Hypothalamus (tissue), 51 donors: ENCODE measurements around the gene PIK3R4.

Experiments
- DNase-seq, 51 donors: peaks; one replicate each; lab custom pipeline; 2025; lab: John Stamatoyannopoulos, UW

Gene PIK3R4

DNA sequence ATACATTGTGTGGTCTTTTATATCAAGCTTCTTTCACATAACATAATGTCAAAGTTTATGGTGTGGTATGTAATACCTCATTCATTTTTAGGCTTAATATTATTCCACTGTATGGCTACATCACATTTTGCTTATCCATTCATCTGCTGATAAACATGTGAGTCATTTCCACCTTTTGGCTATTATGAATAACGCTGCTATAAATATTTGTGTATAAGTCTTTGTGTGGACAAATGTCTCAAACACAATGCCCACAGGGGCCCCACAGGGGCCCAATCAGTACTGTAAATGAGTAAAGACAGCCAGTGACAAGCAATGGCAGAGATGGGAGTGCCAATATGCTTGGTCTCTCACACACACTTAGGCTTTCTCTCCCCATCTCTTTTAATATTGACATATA, 54.2 kb downstream of the PIK3R4 start:
- no peak for DNase-seq

DNA sequence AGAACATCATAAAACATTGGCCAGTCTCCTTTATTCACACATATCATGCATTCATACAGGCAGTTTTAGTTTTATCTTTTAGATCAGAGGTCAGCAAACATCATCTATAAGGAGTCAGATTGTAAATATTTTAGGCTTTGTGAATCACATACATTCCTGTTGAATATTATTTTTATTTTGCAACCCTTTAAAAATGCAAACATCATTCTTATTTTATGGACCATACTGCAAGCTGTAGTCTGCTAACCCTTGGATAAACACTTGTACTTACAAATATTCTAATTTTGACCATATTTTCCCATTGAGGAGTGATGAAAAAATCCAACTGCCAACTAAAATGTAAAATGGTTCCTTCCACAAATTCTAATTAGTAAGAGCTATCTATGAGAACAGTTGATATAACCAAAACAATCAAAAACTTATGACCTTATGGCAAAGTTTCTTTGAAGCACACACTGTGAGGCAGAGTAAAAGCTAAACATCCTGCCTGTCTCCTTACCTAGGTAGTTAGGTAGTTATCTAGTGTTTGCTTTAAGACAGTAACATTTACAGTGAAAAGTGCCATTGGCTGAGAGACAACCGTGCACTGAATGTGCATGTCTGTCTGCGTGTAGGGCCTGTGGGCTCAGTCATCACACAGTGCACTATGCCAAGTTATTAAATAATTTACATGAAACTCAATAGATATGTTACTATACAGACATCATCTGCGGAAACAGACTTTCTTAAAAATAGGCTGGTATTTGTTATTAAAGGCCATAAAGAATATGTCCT, 57.7 kb downstream of the PIK3R4 start:
- no peak for DNase-seq

DNA sequence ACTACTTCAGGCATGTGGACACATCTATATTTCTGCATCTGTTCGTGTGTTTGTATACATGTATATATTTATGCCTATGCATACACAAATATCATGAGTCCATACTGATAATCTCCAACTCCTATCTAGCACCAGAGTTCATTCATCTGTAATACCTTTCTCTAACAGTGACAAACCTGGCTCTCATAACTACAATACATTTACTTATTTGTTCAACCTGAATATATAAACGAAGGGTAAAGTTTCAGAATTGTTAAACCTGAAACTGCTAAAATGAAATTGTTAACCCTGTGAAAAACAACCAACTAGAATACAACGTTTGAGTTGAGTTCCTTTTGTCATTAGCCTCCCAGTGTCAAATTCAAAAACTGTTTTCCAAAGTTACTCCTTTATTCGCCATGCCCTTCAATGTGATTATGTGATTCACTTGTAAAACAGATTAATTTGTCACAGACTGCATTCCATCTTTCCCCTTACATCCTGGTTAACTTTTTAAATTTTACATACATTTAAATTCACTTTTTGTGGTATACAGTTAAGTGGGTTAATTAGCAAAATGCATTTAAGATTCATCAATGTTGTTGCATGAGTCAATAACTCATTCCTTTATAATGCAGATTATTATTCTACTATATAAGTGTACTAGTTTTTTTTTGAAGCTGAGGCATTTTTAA, 58.5 kb downstream of the PIK3R4 start:
- no peak for DNase-seq

DNA sequence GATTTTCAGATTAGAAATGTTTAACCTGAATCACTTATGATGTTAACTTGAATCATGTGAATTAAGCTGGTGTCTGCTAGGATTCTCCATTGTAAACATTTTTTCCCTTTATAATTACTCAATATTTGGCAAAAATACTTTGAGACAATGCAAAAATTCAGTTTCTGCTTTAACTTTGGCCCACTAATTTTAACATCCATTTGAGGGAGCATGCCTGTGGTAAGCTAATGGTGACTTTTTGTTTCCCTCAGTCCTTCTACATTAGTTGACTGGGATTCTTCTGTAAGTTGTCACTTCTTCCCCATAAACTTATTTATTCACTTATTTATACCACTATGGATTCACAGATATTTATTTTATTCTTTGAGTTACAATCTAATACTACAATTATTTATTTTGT, 59.3 kb downstream of the PIK3R4 start:
- DNase-seq, result no peak

DNA sequence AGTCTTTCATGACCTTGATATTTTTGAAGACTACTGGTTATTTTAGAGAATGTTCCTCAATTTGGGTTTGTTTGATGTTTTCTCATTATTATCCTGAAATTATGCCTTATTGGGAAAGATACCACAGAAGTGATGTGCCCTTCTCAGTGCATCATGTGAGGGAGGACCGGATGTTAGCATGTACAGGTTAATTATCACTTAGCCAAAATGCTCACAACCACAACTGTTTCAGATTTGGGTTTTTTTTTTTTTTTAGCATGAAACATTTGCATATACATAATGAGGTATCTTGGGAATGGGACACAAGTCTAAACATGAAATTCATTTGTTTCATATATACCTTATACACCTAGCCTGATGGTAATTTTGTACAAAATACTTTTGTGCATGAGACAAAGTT, 59.8 kb downstream of the PIK3R4 start:
- DNase-seq, result no peak

DNA sequence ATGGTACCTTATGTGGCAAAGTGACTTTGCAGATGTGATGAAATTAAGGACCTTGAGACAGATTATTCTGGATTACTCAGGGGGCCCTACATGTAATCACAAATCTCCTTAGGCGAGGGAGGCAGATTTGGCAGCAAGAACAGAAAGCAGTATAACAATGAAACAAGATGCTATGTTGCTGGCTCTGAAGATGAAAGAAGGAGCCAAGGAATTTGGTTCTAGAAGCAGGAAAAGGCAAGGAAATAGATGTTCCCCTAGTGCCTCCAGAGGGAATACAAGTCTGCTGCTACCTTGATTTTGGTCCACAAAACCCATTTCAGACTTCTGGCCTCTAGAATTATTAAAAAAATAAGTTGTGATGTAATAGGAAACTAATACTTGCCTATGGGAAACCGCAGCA, 64.5 kb downstream of the PIK3R4 start:
- no peak for DNase-seq

DNA sequence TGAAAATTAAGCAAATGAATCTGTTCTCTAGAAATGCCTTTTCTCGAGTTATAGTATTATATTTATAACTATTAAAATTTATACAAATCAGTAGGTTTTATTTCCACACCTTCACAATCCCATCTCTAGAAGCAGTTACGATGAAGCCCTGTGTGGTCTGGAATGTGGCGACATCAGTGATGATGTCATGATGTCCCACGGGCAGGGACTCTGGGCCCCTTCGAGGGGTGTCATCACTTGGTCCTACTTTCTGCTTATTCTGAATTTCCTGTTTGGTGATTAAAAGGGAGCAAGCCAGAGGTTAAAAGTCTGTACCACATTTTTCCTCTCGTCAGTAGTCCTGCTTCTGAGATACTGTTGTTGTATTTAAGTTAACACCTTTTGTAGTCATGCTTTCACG, 67.4 kb downstream of the PIK3R4 start:
- DNase-seq, result no peak

DNA sequence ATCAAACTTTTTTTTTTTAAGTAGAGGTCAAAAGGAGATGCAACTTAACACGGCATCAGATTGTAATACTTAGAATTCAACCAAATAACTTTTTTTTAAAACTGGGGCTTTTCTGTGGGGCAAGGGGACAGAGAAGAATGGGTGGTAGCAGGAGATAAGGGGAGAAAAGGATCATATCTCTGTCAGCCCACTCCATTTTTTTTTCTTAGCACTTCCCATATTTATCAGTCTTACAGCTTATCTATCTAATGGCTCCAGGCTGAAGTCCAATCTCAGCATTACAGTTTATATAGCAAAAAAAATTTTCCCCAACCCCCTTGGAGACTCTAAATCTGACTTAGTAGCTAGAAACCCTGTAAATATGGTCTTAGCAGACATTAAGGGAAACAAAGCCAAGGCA, 69.3 kb downstream of the PIK3R4 start:
- no peak for DNase-seq

DNA sequence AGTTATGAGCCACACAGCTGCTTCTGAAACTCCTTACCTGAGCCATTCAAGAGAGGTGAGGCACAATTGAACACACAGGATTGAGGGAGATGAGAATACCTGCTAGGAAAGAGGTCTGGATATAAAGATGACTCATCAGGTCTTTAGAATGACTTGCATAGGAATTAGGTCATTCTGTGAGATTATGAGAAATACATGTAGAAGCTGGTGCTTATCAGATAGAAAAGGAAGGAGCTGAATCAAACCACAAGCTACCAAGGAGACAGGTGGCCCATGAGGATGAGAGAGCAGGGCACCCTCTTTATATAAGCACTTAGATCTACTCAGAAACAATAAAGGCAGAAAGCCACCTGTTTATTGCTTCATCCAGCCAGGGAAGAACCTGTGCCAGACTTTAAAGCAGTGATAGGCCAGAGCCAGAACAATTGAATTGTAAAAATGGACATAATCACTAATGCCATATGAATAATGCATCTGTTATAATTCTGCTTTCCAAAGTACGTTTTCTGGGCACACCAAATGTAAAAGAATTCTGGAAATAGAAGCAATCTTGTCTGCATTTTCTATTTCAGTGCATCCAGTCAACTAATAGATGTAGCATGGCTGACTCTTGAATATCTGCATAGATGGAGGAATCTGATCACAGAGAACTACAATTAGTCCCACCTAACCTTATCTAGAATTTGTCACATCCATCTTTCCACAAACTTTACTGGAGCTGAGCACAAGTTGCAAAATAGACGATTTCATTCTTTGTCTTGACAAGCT, 74.9 kb downstream of the PIK3R4 start:
- no peak for DNase-seq

DNA sequence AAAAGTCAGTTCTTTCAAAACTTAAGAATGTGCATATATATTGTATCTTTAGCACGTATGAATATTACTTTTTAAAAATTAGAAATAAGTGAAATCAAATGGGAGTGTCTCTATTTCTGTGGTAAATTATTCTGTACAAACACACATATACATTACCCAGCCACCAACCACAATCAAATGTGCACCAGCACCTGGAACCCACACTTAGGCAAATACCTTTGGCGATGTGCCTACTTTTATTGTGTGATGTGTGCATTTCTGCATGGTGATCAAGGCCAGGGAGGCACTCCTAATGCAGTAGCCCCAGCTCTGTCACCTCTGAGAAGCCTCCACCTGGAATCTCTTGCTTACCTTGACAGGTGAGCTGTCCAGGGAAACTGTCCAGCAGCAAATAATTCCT, 76.9 kb downstream of the PIK3R4 start:
- no peak for DNase-seq

DNA sequence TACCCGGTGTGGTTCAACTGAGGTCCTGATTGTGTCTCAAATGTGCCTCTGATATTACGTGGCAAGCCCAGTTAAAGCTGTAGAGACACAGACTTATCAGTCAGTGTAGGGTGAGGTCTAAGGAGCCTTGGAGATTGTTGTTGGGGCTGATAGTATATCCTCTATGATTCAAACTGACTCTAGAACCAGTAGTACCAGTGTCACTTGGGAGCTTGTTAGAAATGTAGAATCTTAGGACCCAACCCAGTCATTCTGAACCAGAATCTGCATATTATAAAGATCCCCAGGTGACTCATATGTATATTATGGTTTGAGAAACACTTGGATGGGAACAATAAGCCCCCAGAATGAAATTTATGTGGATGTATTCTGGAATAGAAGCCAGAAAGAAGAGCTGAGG, 83.5 kb downstream of the PIK3R4 start:
- no peak for DNase-seq

DNA sequence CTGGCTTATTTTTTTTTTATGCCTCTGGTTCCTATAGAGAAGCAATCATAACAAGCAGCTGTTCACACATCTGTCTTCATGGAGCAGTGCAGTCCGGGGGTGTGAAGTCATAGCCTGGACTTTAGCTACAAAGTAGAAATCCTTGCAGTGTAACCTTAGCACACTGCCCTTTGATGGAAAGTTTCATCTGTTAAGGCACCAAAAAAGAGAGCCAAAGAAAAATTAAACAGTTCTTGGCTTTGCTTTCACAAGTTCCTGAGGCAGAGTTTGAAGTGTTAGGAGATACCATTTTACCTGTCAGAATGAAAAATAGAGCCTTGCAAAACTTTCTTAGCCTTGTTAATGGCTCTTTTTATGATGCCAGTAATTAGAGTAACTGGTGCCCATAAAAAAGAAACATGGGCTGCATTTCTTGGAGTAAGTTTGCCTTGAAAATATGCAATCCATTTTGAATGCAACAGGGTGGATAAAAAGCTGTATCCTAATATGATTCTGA, 84.1 kb downstream of the PIK3R4 start:
- no peak for DNase-seq

DNA sequence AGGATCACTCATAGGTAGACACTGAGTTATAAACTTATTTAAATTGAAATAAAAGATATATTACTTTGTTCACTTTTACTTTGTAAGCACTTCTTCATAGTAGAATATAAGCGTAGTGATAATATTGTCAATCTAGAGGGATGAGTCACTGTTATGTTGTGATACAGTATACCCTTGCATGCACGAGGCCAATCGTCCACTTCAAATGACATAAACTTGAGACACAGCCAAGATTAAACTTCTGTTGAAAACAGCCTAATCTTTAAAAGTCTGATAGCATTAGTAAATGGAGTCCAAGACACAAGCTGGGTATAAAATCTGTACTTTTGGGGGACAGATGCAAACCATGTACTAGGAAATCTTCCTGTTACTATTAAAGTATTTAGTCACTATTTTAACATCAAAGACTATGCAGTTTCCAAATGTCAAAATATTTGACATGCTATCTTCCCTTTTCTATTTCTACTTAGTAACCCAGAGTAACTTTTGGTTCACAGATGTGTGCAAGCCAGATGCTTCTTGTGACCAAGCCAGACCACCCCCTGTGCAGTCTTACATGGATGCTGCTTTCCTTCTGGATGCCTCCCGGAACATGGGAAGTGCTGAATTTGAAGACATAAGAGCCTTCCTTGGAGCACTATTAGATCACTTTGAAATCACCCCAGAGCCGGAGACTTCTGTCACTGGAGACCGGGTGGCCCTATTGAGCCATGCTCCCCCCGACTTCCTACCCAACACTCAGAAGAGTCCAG, 85.3 kb downstream of the PIK3R4 start:
- no peak for DNase-seq

DNA sequence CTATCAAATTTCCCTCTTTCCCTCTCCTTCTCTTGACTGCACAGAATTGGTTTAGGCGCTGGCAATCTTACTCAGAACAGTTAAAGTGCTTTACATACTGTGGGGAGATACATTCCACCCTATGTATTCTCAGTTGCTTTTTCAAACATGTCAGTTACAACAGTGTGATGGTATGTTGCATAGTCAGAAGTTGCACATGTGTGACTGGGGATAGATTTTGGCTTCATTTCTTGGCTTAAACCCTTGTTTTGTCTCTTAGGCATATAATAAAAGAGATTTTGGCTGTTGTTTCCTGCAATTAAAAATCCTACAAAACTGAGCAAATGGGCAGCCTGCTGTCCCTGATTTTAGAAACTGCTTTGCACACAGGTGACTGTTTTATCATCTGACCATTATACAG, 86.7 kb downstream of the PIK3R4 start:
- no peak for DNase-seq

DNA sequence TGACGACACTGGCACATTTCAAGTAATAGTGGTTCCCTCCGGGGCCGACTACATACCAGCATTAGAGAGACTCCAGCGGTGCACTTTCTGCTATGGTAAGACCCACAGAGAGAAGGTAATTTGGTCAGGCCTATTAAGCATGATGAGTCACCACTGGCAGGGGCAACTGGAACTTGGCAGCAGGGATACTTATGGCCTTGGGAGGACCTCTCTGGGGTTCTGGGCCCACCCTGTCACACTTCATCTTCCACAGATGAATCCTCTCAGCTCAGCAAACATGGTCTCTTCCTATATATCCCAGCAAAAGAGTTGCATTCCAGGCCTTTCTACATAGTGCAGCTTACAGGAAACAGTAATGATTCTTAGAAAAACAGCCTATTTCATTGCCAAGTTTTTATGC, 88.0 kb downstream of the PIK3R4 start:
- DNase-seq, result no peak

DNA sequence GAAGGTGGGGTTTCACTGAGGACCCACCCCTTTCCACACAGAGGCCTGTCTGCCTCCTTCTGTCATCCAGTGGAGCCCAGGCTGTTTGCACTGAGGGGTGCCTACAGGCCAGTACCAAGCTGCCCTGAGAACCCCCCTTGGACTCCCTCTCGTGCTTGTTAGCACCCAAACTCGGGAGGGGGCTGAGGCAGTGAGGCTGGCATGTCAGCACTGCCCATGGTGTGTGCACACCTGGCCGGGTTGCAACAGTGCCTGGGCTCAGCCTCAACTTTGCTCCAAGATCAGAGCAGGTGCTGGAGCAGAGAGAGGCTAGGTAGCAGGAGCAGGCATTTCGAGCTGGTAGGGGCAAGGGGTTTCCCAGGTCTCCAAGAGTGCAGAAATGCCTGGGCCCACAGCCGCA, 90.0 kb downstream of the PIK3R4 start:
- DNase-seq, result no peak

DNA sequence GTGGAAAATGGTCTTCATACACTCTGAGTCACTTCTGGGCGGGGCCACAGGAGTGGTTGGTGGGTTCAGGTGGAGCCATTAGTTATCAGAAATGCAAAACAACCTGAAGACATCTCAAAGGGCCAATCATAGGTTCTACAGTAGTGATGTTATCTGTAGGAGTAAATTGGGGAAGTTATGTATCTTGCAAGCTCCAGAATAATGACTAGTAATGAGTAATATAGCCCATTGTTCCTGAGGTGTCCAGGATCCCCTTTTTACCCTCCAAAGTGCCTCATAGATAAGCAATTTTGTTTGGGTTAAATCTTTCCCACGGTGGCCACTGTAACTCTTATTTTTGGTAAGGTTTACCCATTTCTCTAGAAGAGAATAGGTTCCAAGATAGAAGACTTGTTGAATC, 91.7 kb downstream of the PIK3R4 start:
- no peak for DNase-seq

DNA sequence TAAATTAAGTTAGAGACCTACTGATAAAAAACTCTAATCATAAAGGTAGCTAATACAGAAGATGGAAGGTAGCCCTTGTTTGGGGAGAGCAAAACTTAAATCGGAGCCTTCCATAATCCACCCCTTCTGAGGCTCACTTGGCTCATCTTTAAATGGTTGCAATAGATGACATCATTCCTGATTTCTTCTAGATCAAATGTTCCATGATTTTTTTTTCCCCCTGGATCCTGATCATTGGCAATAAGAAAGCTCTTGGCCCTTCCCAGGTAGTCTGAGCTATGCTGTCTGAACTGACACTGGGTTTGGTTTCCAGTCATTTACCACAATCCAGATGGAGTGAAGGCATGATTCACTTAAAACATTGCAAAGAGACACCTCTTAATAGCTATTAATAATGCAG, 92.5 kb downstream of the PIK3R4 start:
- DNase-seq, result no peak

DNA sequence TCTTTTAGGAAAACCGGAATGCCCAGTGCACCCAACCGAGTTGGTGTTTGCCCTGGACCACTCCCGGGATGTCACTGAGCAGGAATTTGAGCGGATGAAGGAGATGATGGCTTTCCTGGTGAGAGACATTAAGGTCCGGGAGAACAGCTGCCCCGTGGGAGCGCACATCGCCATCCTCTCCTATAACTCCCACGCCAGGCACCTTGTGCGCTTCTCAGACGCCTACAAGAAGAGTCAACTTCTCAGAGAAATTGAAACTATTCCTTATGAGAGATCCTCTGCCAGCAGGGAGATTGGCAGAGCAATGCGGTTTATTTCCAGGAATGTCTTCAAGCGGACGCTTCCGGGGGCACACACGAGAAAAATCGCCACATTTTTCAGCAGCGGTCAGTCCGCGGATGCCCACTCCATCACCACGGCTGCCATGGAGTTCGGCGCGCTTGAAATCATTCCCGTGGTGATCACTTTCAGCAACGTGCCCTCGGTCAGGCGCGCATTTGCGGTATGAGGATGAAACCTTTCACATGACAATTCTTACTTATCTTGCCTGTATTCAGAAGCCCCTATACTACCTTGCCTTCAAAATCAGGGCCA, 97.5 kb downstream of the PIK3R4 start:
- no peak for DNase-seq

DNA sequence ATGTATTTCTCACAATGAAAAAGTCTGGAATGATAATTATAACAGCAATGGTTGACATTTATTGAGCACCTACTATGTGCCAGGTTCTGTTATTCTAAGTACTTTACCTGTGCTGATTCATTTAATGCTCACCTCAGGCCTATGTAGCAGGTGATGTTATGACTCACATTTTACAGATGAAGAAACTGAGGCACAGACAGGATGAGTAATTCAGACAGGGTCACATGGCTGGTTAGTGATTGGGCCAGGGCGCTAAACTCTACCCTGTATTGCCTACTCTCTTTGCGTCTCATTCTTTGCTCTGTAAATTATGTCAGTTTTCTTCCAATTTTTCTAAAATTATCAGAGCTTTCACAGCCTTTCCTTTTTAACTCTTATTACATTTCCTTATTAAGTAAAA, 98.3 kb downstream of the PIK3R4 start:
- DNase-seq, result no peak

DNA sequence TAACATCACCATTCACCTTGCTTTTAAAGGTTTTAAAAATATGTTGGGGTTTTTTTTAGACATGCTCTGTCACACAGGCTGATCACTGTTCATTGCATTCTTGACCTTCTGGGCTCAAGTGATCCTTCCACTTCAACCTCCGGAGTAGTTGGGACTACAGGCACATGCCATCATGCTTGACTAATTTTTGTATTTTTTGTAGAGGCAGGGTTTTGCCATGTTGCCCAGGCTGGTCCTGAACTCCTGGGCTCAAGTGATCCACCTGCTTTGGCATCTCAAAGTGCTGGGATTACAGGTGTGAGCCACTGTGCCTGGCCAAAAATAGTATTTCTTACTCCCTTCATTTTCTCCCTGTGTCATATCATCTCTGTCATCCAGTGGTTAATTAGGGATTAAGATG, 101.4 kb downstream of the PIK3R4 start:
- DNase-seq, result no peak
